HG03095 (cell line): ENCODE results near the gene UBXN10.

Experiments used
- ATAC-seq: cut with Tn5 transposase; IDR thresholded peaks from one replicate; pipeline ENCODE4 v1.9.1; 2021; ENCODE audit warnings: moderate library complexity; ENCODE audit not compliant: unreplicated experiment

Gene UBXN10, protein sequence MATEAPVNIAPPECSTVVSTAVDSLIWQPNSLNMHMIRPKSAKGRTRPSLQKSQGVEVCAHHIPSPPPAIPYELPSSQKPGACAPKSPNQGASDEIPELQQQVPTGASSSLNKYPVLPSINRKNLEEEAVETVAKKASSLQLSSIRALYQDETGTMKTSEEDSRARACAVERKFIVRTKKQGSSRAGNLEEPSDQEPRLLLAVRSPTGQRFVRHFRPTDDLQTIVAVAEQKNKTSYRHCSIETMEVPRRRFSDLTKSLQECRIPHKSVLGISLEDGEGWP

DNA sequence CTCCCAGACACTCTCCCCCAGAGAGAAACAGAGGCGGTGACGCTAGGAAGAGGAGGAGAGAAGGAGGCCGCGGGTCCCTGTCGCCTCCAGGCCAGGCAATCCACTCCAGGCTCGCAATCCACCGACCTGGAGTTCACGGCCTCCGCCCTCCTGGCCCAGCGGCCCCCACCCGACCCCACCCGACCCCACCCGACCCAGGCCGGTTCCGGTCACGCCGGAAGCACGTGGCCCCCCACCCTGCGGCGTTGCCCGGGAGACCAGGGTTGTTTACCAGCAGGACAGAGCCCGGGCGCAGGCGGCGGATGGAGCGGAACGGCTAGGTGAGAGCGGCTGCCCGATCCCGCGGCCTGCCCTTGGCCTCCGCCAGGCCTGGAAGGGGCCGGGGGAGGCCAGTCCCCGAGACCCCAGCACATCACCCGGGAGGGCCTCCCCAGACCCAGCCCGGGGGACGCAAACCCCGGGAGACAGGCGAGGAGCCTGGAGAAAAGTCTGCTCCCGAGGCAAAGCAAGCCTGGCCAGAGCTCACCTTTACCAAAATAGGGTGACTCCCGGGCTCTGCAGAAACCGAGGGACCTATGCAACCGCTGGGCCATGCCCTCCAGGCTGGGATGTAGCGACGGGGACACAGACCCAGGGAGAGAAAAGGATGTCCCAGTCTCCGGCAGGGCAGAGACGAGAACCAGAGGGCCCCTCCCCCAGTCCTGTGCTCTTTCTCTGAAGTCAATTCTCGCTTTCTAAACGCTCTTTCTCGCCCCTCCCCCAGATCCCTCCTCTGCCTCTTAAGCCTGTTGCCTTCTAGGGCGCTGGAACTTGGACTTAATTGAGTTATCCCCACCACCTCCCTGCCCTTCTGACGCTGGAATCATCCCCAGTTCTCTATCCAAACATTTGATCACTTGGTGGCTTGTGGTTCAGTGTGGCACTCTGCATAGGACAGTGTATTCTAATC is at the start of gene UBXN10, which contains the start of gene PLA2G2C:
Gene UBXN10, plus strand, starts transcription at position 263 of the 949 bp plus-strand sequence. CDS start 4,466 bp downstream, outside the sequence.
Gene PLA2G2C, minus strand, starts transcription at position 685 of the 949 bp plus-strand sequence. CDS start 9,155 bp downstream, outside the sequence.
- ATAC-seq, result no peak

DNA sequence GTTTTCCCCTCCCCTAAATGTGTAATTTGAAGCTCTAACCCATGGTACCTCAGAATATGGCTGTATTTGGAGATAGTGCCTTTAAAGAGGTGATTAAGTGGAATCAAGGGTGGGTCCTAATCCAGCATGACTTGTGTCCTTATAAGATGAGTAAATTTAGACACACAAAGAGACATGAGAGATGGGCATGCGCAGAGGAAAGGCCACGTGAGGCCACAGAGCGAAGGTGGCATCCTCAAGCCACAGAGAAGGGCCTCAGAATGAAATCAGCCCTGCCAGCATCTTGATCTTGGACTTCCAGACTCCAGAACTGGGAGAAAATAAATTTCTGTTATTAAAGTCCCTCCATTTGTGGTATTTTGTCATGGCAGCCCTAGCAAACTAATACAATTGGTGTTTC is 49.6 kb upstream of the UBXN10 start:
- no peak for ATAC-seq

GRCh38 chr1:20137055-20137454 is 48.8 kb upstream of the UBXN10 start:
- no peak for ATAC-seq

- no peak for ATAC-seq
These were observed 48.3 kb upstream of the UBXN10 start for GRCh38 chr1:20137604-20138003.

- ATAC-seq, result no peak
These were observed 47.5 kb upstream of the UBXN10 start for GRCh38 chr1:20138346-20138745.

- no peak for ATAC-seq
These were observed 46.8 kb upstream of the UBXN10 start, which contains the start of gene PLA2G2F for GRCh38 chr1:20138961-20139550. TSS of gene PLA2G2F (plus strand) at chr1:20139323. CDS start at chr1:20139428, 105 bp downstream.

- ATAC-seq, result no peak
These were observed 45.9 kb upstream of the UBXN10 start for GRCh38 chr1:20139776-20140612.

DNA sequence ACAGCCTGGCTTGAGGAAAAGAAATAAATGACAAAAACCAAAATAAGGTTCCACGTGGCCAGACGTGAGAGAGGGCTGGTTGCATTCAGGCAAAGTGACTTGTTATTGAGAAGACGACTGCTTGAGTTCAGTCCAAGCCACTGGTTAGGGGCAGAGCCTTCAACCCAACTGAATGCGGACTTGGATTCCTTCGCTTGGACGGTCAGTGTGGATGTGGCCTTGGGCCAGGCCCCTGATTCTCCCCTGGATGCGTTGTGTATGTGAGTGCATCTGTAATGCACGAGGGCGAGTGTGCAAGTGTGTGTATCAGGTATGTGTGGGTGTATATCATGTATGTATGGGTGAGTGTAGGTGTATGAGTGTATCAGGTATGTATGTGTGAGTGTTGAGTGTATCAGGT is 44.9 kb upstream of the UBXN10 start:
- no peak for ATAC-seq

DNA sequence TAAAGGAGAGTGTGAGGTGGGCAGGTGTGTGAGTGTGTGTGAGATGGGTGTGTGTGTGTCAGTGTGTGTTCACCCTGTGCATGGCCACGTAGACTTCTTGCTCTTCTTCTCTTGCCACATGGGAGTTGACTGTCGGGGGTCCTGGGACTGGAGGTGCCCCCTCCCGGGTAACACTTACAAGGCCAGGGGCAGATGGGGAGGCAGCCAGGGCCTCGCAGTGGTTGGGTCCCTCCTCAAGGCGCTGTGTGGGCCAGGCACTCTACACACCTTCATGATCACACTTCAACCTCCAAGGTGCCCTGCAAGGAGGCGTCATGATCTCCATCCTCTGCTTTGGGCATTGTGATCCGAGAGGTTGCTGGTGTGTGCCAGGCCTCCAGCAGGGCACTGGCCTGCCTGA is 44.4 kb upstream of the UBXN10 start:
- no peak for ATAC-seq

DNA sequence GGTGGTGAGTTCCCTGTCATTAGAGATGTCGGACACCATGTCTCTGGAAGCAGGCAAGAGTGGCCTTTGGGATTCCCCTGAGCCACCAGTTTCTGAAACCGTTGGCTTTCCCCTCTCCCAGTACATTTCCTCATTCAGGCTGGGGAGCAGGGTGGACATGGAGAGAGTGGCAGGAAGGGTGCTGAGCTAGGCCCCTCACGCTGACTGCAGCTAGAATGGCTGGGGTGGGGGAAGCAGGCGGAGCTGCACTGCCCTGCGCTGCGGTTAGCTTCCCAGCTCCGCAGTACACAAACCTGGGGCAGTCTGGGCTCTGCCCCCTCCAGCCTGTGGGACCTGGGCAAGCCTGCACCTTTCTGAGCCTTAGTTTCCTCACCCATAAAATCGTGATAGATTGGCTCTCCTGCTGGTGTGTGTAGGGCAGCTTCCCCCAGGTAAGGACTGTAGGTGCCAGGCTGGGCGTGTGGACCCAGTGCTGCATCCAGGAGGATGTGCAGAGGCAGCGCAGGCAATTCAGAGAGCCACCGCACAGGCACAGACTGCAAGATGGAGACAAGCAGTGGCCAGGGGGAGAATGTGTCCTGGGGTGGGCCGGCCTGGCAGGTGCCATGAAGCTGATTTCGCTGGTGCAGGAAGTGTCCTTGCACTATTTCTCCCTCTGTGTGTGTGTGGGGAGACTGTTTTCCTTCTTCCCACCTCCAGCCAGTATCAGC is 43.7 kb upstream of the UBXN10 start:
- ATAC-seq, result no peak

DNA sequence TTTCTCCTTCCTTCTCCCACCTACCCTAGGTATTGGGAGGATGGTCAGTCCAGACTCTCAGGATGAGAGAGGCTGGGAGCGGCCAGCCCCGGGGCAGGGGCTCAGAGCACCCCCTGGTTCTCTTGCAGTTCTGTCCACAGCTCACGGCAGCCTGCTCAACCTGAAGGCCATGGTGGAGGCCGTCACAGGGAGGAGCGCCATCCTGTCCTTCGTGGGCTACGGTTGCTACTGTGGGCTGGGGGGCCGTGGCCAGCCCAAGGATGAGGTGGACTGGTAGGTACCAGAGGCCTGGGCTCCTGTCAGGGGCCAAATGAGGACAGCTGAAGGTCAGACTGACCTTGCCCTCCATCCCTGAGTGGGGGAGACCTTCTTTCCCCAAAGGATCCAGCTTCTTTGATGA is 42.6 kb upstream of the UBXN10 start:
- no peak for ATAC-seq

GRCh38 chr1:20143734-20144565 is 41.9 kb upstream of the UBXN10 start:
- ATAC-seq, result no peak

- ATAC-seq, result no peak
These were observed 37.9 kb upstream of the UBXN10 start for GRCh38 chr1:20147846-20148570.

- ATAC-seq, result no peak
These were observed 37.1 kb upstream of the UBXN10 start for GRCh38 chr1:20148571-20149500.

GRCh38 chr1:20149601-20150325 is 36.1 kb upstream of the UBXN10 start:
- no peak for ATAC-seq

DNA sequence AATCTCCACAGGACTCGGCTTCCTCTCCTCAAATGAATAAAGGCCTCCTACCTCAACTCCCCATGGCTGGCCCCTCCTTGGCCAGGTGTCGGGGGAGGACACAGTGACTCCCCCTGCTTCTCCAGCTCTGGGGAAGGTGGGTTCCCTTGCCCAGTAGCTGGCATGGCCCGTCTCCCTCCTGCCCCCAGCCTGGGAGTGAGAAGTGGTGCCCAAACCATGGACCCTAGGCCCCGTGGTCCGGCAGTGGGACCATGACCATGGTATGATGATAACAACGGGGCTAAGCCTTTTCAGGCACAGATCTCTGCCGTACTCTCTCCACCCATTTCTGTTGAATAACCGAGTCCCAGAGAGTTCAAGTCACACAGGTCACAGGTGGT is 35.6 kb upstream of the UBXN10 start:
- ATAC-seq, result no peak

DNA sequence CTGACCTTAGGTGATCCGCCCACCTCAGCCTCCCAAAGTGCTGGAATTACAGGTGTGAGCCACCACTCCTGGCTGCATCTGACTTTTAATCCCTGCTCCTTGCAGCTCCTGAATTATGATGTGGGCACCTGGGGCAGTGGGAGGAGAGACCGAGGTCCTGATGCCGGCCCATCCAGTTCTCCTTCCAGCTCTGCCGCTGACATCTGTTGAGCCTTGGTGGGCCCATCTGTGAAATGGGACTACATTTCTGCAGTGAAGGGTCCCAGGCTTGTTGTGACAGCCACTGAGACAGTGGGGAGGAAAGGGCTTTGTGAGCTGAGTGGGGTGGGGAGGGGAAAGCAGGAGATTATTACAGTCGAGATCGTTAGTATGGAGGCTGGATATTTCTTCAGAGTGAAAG is 34.9 kb upstream of the UBXN10 start:
- no peak for ATAC-seq
